NCI-H187 (cell line): Measurements from ENCODE around the gene HLA-C.
"Not testable (repeated sequence)": the region's sequence is repeated elsewhere in the genome, so short reads cannot be mapped to it uniquely, and the experiment has no call there.

Experiments
- DNase-seq, 2 experiments: peaks; one replicate each; lab custom pipeline; 2025; lab: John Stamatoyannopoulos, UW

The HLA-C gene

DNA sequence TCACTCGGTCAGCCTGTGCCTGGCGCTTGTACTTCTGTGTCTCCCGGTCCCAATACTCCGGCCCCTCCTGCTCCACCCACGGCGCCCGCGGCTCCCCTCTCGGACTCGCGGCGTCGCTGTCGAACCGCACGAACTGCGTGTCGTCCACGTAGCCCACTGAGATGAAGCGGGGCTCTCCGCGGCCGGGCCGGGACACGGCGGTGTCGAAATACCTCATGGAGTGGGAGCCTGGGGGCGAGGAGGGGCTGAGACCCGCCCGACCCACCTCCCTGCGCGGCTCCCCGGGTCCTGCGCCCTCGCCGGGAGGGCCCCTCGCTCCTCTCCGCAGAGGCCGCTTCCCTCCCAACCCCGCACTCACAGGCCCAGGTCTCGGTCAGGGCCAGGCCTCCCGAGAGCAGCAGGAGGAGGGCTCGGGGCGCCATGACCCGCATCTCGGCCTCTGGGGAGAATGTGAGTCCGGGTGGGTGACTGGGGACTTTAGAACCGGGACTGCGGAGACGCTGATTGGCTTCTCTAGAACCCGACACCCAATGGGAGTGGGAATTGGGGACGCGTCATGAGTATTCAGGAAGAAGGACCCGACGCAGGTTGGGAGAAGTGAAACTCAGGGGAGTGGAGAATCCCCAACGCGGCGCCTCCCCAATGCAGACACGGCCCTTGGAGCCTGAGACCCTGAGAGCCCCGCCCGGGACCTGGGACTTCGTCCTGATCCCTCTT lies at the start of gene HLA-C:
Gene HLA-C (minus strand): TSS at position 452 of the 717 bp plus-strand sequence. CDS start 21 bp downstream, at position 431.
- peak; percentile 48 to 56 for DNase-seq

DNA sequence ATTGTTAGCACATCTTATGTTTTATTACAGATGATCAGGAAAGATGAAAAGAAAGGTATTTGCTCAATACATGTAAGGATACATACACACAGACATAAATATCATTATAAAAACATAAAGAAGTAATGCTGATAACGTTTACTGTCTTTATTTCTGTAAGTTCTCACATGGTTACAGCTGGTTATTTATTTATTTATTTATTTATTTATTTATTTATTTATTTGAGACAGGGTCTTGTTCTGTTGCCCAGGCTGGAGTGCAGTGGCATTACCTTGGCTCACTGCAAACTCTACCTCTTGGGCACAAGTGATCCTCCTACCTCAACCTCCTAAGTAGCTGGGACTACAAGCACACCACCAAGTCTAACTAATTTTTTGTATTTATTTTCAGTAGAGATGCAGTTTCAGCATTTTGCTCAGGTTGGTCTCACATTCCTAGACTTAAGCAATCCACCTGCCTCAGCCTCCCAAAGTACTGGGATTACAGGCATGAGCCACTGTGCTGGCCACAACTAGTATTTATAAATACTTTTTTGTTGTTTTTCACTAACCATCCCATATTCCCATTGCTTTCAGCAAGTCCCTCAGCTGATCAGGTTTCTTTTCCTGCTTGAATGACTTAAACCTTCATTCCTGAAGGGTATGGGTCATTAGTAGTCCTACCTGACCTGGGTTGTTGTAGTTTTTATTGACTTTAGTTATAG lies 49.3 kb upstream of the HLA-C start:
- no peak for DNase-seq

DNA sequence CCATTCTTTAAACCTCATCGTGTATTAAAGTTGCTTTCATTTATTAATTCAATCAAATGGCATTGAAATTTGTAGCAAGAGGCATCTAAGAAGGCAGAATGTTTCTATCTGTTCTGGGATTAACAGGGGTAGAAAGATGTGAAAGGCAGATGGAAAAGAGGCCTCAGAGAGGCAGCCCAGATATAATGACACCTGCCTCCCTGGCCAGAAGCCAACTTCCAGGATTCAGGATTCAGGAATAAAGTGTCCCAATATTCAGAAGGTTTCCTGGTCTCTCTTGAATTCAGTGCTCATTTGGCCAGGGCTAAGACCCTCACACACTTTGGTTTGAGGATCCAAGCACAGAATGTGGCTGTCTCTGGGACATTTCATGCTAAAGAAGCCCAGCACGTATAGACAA lies 45.1 kb upstream of the HLA-C start:
- DNase-seq: no peak

DNA sequence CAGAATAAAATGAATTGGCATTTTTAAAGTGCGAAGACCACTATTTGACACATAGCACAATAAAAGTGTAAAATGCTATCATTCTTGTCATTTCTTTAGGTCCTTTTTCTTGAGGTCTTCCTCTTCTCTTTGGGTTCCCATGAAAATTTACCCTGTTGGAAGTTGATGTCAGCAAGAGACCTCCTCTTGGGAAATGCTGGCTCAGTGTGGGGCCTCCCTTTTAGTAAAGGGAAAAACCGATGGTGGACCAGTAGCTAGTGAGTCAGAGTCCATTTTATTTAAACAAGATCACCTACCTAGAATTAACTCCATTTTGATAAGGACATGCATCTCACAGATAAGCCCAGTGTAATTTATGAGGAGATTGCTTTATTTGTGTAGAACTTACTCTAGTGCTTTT lies 37.7 kb upstream of the HLA-C start:
- no peak for DNase-seq

DNA sequence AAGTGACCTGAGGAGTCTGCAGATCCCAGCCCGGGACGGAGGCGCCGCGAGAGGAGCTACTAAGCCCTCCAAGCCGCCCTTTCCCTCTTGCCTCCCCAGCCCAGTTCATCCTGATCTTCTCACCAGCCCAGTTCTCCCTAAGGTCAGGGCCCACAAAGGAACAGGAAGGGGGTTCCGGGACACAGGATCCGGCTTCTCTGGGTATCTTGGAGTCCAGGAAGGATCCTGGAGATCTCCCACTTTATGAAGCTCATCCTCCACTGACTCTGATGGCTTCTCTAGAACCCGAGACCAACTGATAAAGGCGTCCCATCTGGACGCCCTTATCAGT lies 36.9 kb upstream of the HLA-C start:
- no peak for DNase-seq

DNA sequence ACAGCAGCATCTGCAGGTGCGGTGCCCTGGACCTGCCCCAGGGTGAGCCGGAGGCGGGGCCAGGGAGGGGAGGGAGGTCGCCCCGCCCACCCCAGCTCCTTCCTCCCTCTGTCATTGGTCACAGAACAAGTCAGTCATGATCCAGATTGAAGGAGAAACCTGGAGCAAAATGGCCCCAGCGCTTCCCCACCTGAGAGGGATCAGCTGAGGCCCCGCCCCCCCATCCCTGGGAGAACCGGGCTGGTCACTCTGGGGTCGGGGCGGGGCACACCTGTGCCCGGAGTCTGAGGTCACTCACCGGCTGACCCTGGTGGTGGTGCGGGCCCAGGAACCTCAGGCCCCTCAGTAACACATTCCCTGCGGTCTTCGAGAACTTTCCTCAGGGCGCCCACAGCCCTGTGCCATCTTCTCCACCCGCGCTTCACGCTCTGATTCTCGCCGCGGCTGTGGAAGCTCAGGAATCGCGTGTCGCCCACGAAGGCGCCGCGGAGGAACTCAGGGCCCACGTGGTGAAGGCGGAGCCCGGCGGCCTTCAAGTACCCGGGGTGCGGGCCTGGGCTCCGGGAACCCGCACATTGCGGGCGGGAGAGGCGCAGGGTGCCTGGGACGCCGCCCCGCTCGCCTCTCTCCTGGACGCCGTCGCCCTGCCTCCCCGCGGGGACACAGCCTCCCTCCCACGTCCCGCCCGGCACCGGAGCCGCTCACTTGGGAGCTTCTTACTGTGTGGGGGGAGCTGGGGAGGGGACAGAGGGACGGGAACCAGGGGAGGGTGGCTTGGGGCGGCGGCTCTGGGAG lies 36.4 kb upstream of the HLA-C start:
- peak; percentile 21 to 38 for DNase-seq

DNA sequence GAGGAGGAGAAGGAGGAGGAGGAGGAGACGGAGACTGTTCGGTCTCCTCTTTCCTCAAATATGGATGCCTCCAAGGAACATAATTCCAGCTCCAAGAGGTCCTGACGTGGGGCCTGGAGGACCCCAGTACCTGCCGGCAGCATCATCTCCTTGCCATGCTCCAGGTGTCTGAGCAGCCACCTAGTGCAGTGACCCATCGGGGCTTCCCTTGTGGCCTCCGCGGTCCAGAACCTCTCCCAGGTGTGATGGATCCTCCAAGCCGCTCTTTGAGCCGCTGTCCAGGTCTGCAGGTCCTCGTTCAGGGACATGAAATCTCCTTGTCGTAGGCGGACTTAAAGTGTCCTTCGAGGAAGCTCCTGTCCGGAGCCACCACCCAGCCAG lies 35.8 kb upstream of the HLA-C start:
- DNase-seq: no peak

DNA sequence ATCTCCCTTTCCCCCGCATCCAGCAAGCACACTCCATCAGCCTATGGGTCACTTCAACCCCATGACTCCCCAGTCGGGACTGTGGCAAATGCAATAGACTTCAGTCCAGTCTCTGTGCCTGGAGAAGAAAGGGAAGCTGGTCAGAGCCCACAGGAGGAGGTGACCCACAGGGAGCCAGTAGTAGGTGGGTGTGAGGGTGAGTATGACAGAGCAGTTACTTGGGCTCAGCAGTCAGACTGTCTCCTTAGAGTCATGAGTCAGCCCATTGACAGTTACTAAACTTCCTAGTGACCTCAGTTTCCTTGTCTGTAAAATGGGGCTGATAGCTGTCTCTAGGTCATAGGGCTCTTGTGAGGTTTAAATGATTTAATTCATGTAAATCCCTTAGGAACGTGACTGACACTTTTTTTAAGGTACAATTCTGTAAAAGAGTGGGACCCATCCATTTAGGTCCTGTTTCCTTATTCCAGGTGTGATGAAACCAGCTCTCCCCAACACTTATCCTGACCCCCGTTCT lies 33.9 kb upstream of the HLA-C start:
- no peak for DNase-seq

DNA sequence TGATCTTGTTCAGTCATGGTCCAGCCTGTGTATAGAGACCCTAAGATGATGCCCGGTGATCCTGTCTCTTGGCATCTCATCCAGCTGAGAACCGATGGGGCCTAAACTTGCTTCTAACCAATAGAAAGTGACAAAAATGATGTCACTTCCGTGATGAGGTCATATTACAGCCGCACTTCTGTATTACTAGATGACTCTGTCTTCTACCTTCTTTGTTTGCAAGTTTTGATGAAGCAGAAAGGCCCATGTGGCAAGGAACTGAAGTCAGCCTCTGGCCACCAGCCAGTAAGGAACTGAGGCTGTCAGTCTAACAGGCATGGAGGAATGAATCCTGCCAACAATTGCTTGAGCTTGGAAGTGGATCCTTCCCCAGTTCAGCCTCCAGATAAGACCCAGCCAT lies 32.8 kb upstream of the HLA-C start:
- DNase-seq: no peak

DNA sequence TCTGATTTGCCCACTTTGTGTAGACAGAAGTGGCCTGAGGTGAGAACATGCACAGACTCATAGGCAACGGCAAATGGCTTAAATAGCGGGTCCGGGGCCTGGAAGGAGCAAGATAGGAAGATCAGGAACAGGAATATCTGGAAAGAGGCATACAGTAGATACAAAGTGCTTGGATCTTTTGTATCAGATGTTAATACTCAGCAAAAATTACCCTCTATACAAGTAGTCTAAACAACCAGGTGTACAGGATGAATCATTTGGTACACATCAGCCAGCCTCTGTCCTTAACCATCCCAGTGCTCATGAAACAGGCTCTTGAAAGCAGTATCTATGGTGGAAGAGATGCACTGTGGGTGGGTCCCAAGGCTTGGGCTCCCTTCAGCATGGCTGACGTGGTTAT lies 28.9 kb upstream of the HLA-C start:
- no peak for DNase-seq

DNA sequence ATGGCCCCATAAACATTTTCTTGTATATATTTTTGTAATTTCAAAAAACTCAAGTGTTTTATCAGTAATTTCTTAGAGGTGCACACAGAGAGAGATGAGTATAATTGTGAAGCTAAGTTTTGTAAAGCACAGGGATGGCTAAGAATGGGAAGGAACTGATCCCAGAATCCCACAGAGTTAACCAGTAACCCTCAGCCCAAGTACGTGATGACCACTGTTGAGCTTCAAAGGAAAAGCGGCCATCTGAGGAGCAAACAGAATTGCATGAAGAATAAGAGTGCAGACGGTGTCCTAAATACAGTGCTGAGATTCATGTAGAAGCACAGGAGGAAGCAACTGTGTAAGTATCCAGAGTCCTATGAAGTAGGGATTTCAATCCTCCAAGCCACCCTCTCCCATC lies 28.1 kb upstream of the HLA-C start:
- no peak for DNase-seq

DNA sequence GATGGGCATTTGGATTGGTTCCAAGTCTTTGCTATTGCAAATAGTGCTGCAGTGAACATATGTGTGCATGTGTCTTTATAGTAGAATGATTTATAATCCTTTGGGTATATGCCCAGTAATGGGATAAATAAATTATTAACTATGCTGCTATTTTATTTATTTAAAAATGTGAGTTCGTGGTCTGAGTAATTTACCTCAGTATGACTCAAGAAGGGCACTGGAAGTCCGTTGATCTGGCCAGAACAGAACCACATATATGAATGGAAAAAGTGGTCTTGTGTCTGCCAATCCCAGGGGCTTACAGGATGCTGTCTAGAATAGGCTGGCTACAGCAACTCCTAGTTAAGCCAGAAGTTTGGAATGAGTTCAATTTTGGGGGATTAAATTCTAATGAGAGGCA lies 27.6 kb upstream of the HLA-C start:
- no peak for DNase-seq

DNA sequence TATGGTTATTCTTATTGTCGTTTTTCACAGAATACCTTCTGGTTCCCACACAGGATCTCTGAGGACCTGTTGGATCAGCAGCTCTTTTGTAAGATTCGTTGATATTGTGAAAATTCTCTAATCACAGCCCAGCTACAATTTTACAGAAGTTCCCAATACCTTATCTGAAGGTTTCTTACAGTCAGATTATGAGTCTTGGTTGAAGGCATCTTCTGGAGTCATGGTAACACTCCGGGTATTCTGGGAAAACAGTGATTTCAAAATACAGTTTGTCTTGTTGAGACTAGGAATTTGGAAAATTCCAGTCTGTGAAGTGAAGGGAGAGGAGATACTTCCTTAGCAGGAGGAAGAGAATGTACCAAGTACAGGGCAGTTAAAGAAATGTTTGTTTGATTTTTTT lies 22.2 kb upstream of the HLA-C start:
- DNase-seq: no peak

DNA sequence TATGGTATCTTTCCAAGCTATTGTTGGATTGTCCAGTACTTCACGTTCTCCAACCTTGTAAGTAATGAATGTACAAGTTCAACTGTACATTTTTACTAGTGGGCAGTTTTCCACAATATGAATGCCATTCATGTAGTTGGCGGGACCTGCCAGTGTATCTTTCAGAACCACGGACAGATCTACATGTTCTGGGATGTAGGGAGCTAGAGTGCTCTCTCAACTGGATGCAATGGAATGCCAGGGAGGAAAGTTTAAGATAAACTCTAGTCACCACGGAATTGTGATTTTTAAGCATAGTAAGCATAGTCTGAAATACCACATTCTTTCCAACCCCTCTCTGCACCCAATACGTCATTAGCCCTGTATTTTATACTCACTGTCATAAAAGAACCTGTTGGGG lies 21.5 kb upstream of the HLA-C start:
- no peak for DNase-seq

DNA sequence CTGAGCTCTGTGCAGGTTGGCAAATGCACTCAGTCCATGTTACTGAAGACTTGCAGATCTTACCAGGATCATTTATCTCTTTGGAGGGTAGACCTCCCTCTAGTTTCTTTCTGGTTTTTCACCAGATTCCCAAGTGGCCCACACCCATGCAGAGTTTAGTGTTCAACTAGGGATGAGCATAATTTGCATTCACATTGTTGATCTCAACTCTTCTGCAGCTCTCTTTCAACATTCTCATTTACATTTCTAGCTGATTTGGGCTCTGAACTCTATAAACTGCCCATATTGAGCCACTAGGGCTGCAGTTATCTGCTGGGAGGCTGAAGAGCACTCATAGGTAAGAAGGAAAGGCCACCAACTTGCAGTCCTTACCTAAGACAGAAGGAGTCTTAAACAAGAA lies 17.9 kb upstream of the HLA-C start:
- DNase-seq: no peak

DNA sequence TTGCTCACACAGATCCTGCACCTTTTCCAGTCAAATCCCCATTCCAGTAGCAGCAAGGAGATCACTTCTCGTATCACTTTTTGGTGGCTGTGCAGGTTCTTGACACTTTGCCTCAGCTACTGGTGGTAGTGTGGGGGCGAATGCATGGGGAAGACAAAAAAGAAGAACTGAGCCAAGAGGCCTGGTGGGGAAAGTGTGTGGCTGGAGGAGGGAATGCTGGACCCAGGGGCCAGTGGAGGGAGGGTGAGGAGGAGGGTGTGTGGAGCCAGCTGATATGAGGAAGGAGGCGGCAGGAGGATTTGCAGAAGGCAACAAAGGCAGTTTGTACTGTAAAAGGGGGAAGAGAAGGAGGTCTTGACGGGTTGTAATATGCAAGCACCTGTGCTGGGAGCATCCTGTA lies 15.7 kb upstream of the HLA-C start:
- no peak for DNase-seq

DNA sequence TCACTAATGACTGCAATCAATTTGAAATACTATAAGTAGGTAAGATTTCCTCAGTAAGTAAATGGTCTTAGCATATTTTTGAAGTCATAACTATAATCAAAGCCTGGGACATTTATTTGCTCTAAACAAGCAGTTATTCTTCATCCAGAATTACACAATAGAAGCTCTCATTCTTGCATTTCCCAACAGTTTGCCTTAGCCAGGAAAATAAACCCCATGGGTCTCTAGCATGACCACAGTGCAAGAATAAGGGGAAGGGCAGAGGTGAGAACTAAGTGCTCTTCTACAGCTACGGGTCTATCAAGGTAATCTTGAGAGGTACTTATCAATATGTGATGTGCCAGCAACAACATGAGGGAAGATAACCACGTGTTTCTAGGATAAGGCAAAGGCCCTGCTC lies 14.1 kb upstream of the HLA-C start:
- no peak for DNase-seq

DNA sequence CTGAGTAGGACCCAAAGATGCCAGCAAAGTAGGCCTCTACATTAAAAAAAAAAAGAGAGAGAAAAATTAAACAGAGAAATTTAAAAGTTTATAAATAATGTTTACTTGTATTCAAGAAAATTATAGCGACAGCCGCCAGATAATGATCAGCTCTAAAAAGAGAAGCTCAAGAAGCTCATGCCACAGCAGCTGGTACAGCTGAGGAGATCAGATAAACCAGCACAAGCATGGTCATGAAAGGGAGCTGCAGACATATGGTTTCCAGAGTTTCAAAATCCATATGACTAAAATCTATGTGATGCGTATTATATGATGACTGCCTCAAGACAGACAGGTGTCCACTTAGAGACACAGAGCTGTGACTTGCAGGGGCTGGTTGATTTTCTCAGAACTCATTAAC lies 13.6 kb upstream of the HLA-C start:
- DNase-seq: no peak

DNA sequence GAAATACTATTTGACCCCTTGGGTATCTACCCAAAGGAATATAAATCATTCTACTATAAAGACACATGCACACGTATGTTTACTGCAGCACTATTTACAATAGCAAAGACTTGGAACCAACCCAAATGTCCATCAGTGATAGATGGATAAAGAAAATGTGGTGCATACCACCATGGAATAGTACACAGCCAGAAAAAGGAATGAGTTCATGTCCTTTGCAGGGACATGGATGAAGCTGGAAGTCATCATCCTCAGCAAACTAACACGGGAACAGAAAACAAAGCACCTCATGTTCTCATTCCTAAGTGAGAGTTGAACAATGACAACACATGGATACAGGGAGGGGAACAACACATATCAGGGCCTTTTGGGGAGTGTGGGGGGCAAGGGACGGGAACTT lies 7.8 kb upstream of the HLA-C start:
- DNase-seq: not testable (repeated sequence)

DNA sequence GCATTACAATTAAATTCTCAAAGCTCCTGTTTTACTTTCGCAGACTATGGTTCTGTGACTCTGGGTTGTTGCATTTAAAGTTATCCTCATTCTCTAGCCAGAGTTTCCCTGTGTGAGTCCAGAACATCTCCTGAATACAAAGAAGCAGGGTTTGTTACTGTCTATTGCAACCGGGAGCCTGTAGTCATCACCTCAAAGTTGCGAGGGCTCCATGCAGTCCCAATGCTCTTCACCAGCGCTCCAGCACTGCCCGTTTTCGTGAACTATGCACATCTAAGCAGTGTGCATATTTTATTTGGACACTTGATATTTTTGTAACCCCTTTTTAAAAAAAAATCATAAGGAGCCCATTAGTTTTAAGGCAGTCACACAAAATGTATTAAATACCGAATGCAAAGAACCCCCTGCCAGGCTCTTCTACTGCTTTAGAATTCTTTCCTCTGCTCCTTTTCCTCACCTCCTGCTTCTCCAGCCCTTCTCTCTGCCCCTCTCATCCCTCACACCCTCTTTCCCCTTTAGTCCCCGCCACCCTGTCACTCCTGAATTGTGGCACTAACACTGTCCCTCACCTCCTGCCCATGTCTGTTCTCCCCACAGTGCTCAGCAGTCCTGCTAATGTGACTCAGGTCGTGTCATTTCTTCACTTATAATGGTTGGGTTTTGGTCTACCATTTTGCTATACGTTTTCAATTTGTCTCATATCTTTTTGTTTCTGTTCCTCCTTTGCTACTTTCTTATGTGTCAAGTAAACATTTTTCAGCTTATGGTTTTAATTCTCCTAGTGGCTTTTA lies 1.1 kb upstream of the HLA-C start:
- DNase-seq: no peak

DNA sequence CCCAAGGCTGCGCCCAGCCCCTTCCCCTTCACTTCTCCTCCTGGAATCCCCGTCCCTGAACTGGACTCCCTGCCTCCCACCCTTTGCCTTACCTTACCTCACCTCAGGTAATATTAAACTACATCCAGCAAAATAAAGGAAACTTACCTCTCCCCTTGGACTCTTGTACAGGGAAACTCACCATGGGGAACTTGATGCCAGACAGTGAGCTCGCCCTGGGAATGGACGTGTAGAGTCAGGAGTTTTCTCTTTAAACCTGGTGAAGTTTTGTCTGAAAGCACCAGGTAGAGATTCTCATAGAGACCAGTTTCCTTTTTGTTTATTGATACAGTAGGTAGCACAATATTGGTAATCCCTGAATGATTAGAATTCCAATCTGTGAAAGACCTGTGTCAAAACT lies 544 bp upstream of the HLA-C start:
- no peak for DNase-seq
